Keratinocyte (primary cell): ENCODE measurements around the gene SLC4A2. TPM values are rescaled to one million over a fixed set of nuclear protein-coding genes. Genes with fewer than 3 reads are reported as not detected.

Source experiments
- DNase-seq: peaks from one replicate; pipeline ENCODE4 v3.0.0-alpha.2; 2011; ENCODE audit warnings: low read depth, missing footprints, low spot score
- FAIRE-seq: peaks from 2 replicates; lab custom pipeline; 2011; peaks lifted over from hg19 to GRCh38; lab: Jason Lieb, UNC
- H2AFZ ChIP-seq: 2 replicates; pipeline ENCODE4 v1.6.0; 2012; ENCODE audit warnings: low read length, control low read depth, inconsistent platforms; ENCODE audit not compliant: control insufficient read depth
- H3K27ac ChIP-seq: 2 replicates; pipeline ENCODE4 v1.5.1; 2011; ENCODE audit warnings: low read length; ENCODE audit not compliant: control insufficient read depth, insufficient read depth
- H3K27me3 ChIP-seq: 3 replicates; pipeline ENCODE4 v1.6.0; 2011; ENCODE audit warnings: low read length; ENCODE audit not compliant: control insufficient read depth, insufficient read depth; ENCODE audit errors: extremely low read depth
- H3K36me3 ChIP-seq, 2 experiments: 2 replicates in 1 of 2; 3 replicates in 1 of 2; pipeline ENCODE4 v1.5.1; 2011; ENCODE audit warnings: low read length in 2 of 2, mild to moderate bottlenecking in 1 of 2; ENCODE audit not compliant: control insufficient read depth in 2 of 2, insufficient read depth in 2 of 2; ENCODE audit errors: extremely low read depth in 1 of 2
- H3K4me1 ChIP-seq: 3 replicates; pipeline ENCODE4 v1.5.1; 2011; ENCODE audit warnings: low read length; ENCODE audit not compliant: control insufficient read depth, insufficient read depth; ENCODE audit errors: extremely low read depth
- H3K4me2 ChIP-seq: 3 replicates; pipeline ENCODE4 v1.6.0; 2011; ENCODE audit warnings: low read depth, low read length; ENCODE audit not compliant: control insufficient read depth, insufficient read depth; ENCODE audit errors: extremely low read depth
- H3K4me3 ChIP-seq, 3 experiments: fragments of 200-600 bp in 1 of 3; sonication (generic) in 1 of 3; 2 replicates in 2 of 3; 3 replicates in 1 of 3; pipeline ENCODE4 v1.5.1; 2011 to 2016; ENCODE audit warnings: low read length in 3 of 3, mild to moderate bottlenecking in 3 of 3, control low read depth in 2 of 3, inconsistent platforms in 1 of 3, low read depth in 1 of 3, mixed read lengths in 1 of 3, mixed run types in 1 of 3, moderate library complexity in 1 of 3; ENCODE audit not compliant: control insufficient read depth in 2 of 3, insufficient read depth in 2 of 3; ENCODE audit errors: extremely low read depth in 1 of 3
- H3K79me2 ChIP-seq: 2 replicates; pipeline ENCODE4 v1.6.0; 2012; ENCODE audit warnings: low read length; ENCODE audit not compliant: control insufficient read depth, insufficient read depth
- H3K9ac ChIP-seq: 3 replicates; pipeline ENCODE4 v1.6.0; 2011; ENCODE audit warnings: low read length; ENCODE audit not compliant: control insufficient read depth, insufficient read depth; ENCODE audit errors: extremely low read depth
- H3K9me1 ChIP-seq: 3 replicates; pipeline ENCODE4 v1.6.0; 2011; ENCODE audit warnings: low read length; ENCODE audit not compliant: control insufficient read depth, insufficient read depth; ENCODE audit errors: extremely low read depth
- H3K9me3 ChIP-seq: 2 replicates; pipeline ENCODE4 v1.5.1; 2012; ENCODE audit warnings: low read depth, low read length; ENCODE audit not compliant: control insufficient read depth
- H4K20me1 ChIP-seq: 3 replicates; pipeline ENCODE4 v1.6.0; 2011; ENCODE audit warnings: low read length; ENCODE audit not compliant: control insufficient read depth, insufficient read depth; ENCODE audit errors: extremely low read depth
- EZH2 ChIP-seq: IDR thresholded peaks from one replicate; pipeline ENCODE4 v1.6.1; 2012; ENCODE audit warnings: inconsistent platforms, mild to moderate bottlenecking, low read length, moderate library complexity
- dilution Hi-C: fragments of 300-500 bp; cut with MboI; formaldehyde crosslinking; loops from one replicate; pipeline ENCODE4 v1.7.0; 2020; ENCODE audit warnings: low sequenced_read_pairs; ENCODE audit not compliant: extremely low pct_ligation_motif_present
- polyA plus RNA-seq, 5 experiments: library from polyadenylated mRNA; depleted of rRNA in 3 of 5; stranded (reverse) in 3 of 5; stranded (forward) in 1 of 5; unstranded in 1 of 5; fragments of >200 nt; gene quantifications; 1 replicate in 1 of 5; 2 replicates in 3 of 5; 3 replicates in 1 of 5; pipeline versions ENCODE4 v1.2.1 to v1.2.3, GENCODE V29; 2011 to 2012; ENCODE audit warnings: missing spikeins in 2 of 5, low read depth in 1 of 5, low replicate concordance in 1 of 5
- TF ChIP-seq, protein P1 (sequence below), 3 experiments: IDR thresholded peaks in 1 of 3; conservative IDR thresholded peaks in 1 of 3; optimal IDR thresholded peaks in 1 of 3; 2 replicates in 2 of 3; 3 replicates in 1 of 3; pipeline versions ENCODE3 to v1.5.1; 2011; ENCODE audit warnings: low read length in 3 of 3, mild to moderate bottlenecking in 3 of 3, moderate library complexity in 2 of 3, control low read depth in 1 of 3, inconsistent platforms in 1 of 3; ENCODE audit not compliant: insufficient read depth in 2 of 3; ENCODE audit errors: extremely low read depth in 1 of 3

Gene SLC4A2
- polyA plus RNA-seq, 1 donor (not counting 4 experiments of a cell fraction or from before 2014, with no cell fraction given) = 33.8 TPM

DNA sequence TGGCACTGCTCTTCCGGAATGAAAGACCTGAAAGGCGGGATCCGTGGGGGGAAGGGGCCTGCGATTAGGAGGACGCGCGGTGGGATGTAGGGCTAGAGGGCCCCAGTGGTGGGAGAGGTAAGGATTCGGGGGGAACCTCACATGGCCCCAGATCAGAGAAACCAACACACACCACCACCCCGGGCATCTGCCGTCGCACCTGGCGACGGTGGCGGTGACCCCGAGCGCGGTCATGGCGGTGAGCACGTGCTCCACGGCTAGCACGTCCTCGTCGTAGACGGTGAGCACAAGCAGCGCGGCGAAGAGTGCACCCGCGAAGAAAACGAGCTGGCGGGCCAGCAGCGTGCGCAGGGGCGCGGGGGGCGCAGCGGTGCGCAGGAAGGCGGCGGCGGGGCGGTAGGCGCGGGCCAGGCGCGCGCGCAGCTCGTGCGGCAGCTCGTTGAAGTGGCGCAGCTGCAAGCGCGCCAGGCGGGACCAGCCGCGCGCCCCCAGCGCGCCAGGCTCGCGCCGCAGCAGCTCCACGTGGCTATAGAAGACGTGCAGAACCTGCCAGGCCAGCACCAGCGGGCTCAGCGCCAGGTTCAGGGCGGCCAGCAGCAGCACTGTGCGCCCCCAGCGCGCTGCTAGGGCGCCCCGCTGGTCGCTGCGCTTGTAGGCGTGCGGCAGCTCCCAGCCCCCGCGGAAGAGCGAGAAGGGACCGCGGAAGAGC lies 40.8 kb upstream of the SLC4A2 start:
- peaks cover 4% of the 10 kb centered on the region for H3K4me1 ChIP-seq
- FAIRE-seq (no peak), DNase-seq (no peak)
- peak overlapping the region; percentile 56 for H3K4me2 ChIP-seq
- no peaks in the 10 kb centered on the region for H3K9me1 ChIP-seq
- H3K79me2 ChIP-seq = no peaks in the 10 kb centered on the region
- no peak overlapping the region for H3K4me3 ChIP-seq
- no peaks in the 10 kb centered on the region for H3K36me3 ChIP-seq
- peak overlapping the region; percentile 30 for H2AFZ ChIP-seq
- dilution Hi-C loops = no loop called here
- TF ChIP-seq EZH2 = peak; percentile 79
- TF ChIP-seq, protein P1, sequence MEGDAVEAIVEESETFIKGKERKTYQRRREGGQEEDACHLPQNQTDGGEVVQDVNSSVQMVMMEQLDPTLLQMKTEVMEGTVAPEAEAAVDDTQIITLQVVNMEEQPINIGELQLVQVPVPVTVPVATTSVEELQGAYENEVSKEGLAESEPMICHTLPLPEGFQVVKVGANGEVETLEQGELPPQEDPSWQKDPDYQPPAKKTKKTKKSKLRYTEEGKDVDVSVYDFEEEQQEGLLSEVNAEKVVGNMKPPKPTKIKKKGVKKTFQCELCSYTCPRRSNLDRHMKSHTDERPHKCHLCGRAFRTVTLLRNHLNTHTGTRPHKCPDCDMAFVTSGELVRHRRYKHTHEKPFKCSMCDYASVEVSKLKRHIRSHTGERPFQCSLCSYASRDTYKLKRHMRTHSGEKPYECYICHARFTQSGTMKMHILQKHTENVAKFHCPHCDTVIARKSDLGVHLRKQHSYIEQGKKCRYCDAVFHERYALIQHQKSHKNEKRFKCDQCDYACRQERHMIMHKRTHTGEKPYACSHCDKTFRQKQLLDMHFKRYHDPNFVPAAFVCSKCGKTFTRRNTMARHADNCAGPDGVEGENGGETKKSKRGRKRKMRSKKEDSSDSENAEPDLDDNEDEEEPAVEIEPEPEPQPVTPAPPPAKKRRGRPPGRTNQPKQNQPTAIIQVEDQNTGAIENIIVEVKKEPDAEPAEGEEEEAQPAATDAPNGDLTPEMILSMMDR (optimal IDR thresholded peaks at IDR 0.05 in 1 of 3, IDR thresholded peaks at IDR 0.05 in 1 of 3, conservative IDR thresholded peaks at IDR 0.05 in 1 of 3; ENCODE audit: extremely low read depth in 1 of 3, insufficient read depth in 2 of 3, low read length in 3 of 3) = no peak
- H3K27ac ChIP-seq = no peak overlapping the region
- no peaks in the 10 kb centered on the region for H4K20me1 ChIP-seq
- peaks cover 43% of the 10 kb centered on the region for H3K27me3 ChIP-seq
- H3K9ac ChIP-seq = no peak overlapping the region
- H3K9me3 ChIP-seq = no peaks in the 10 kb centered on the region

DNA sequence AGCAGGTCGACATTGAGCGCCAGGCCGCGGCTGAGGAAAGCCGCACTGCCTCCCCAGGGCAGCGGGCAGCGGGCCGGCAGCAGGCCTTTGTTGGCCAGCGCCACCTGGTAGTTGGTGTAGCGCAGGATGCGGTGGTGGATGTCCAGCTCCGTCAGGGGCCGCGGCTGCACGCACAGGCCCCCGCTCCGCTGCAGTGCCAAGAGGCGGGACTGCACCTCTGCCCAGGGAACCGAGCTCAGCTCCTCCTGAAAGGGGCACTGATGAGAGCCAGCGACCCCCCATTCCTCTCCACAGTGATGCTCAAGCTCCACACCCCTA lies 40.3 kb upstream of the SLC4A2 start:
- no peaks in the 10 kb centered on the region for H3K9me3 ChIP-seq
- H3K4me1 ChIP-seq = no peaks in the 10 kb centered on the region
- no peak overlapping the region for H3K27ac ChIP-seq
- H3K79me2 ChIP-seq = no peaks in the 10 kb centered on the region
- no peaks in the 10 kb centered on the region for H4K20me1 ChIP-seq
- no peaks in the 10 kb centered on the region for H3K9me1 ChIP-seq
- H3K27me3 ChIP-seq = peaks cover 38% of the 10 kb centered on the region
- no peak for FAIRE-seq
- H2AFZ ChIP-seq = no peak overlapping the region
- no peaks in the 10 kb centered on the region for H3K36me3 ChIP-seq
- H3K4me2 ChIP-seq = no peak overlapping the region
- dilution Hi-C loops = no loop called here
- DNase-seq = no peak
- H3K9ac ChIP-seq = no peak overlapping the region
- no peak for TF ChIP-seq EZH2
- TF ChIP-seq, protein P1 (optimal IDR thresholded peaks at IDR 0.05 in 1 of 3, IDR thresholded peaks at IDR 0.05 in 1 of 3, conservative IDR thresholded peaks at IDR 0.05 in 1 of 3; ENCODE audit: extremely low read depth in 1 of 3, insufficient read depth in 2 of 3, low read length in 3 of 3) = no peak
- H3K4me3 ChIP-seq = no peak overlapping the region
